NT2/D1 (cell line): ENCODE data around the gene SUSD5.

Source experiments
- DNase-seq: peaks from one replicate; pipeline ENCODE4 v3.0.0-alpha.2; 2011; ENCODE audit warnings: low read depth, low spot score
- H3K27me3 ChIP-seq: 2 replicates; pipeline ENCODE4 v1.6.0; 2011; ENCODE audit warnings: mild to moderate bottlenecking; ENCODE audit not compliant: insufficient read length, insufficient read depth
- H3K36me3 ChIP-seq: 2 replicates; pipeline ENCODE4 v1.6.1; 2011; ENCODE audit warnings: mild to moderate bottlenecking, low read length, mixed read lengths; ENCODE audit not compliant: insufficient read depth, insufficient read length
- H3K4me1 ChIP-seq: 2 replicates; pipeline ENCODE4 v1.5.1; 2011; ENCODE audit not compliant: insufficient read depth, insufficient read length
- H3K4me3 ChIP-seq: 2 replicates; pipeline ENCODE4 v1.5.1; 2011; ENCODE audit warnings: low read depth; ENCODE audit not compliant: insufficient read length
- H3K9ac ChIP-seq: 2 replicates; pipeline ENCODE4 v1.6.0; 2011; ENCODE audit warnings: low read depth; ENCODE audit not compliant: insufficient read length
- H3K9me3 ChIP-seq: 2 replicates; pipeline ENCODE4 v1.5.1; 2011; ENCODE audit warnings: mild to moderate bottlenecking, low read length; ENCODE audit not compliant: insufficient read depth
- SUZ12 ChIP-seq: IDR thresholded peaks from 2 replicates; pipeline ENCODE4 v1.6.1; 2011; ENCODE audit not compliant: insufficient read length, insufficient read depth; ENCODE audit errors: extremely low read depth
- YY1 ChIP-seq: IDR thresholded peaks from 2 replicates; pipeline ENCODE4 v1.6.1; 2011; ENCODE audit not compliant: insufficient read length, insufficient read depth
- ZNF274 ChIP-seq: IDR thresholded peaks from 2 replicates; pipeline ENCODE4 v1.6.1; 2011; ENCODE audit warnings: mild to moderate bottlenecking, low read depth, low read length

SUSD5 gene

GRCh38 chr3:33237439-33237838 lies 18.8 kb upstream of the SUSD5 start:
- Histone ChIP-seq H3K27me3 (no peaks in the 10 kb centered on the region), H3K4me1 (no peaks in the 10 kb centered on the region), H3K9me3 (no peaks in the 10 kb centered on the region), H3K9ac (no peak overlapping the region), H3K36me3 (no peaks in the 10 kb centered on the region), H3K4me3 (no peak overlapping the region)
- no peak for TF ChIP-seq ZNF274
- TF ChIP-seq YY1, result no peak
- no peak for TF ChIP-seq SUZ12
- DNase-seq, result no peak

GRCh38 chr3:33236005-33236404 lies 17.4 kb upstream of the SUSD5 start:
- DNase-seq, result no peak

GRCh38 chr3:33233884-33234283 lies 15.3 kb upstream of the SUSD5 start:
- H3K4me3 ChIP-seq, result no peak overlapping the region
- H3K9me3 ChIP-seq, result no peaks in the 10 kb centered on the region
- H3K4me1 ChIP-seq, result no peaks in the 10 kb centered on the region
- no peak overlapping the region for H3K9ac ChIP-seq
- TF ChIP-seq YY1 (no peak), SUZ12 (no peak), ZNF274 (no peak)
- H3K36me3 ChIP-seq, result no peaks in the 10 kb centered on the region
- H3K27me3 ChIP-seq, result no peaks in the 10 kb centered on the region
- no peak for DNase-seq

More at GRCh38 chr3:33236005-33236404, 17.4 kb upstream of the SUSD5 start:
- Histone ChIP-seq H3K27me3 (no peaks in the 10 kb centered on the region), H3K9ac (no peak overlapping the region), H3K4me1 (no peaks in the 10 kb centered on the region), H3K36me3 (no peaks in the 10 kb centered on the region), H3K4me3 (no peak overlapping the region), H3K9me3 (no peaks in the 10 kb centered on the region)
- TF ChIP-seq SUZ12, result no peak
- TF ChIP-seq ZNF274, result no peak
- no peak for TF ChIP-seq YY1

- Histone ChIP-seq H3K9ac (no peak overlapping the region), H3K9me3 (no peaks in the 10 kb centered on the region), H3K27me3 (no peaks in the 10 kb centered on the region), H3K4me3 (no peak overlapping the region), H3K36me3 (no peaks in the 10 kb centered on the region), H3K4me1 (no peaks in the 10 kb centered on the region)
- DNase-seq, result no peak
- TF ChIP-seq SUZ12, result no peak
Observed at GRCh38 chr3:33231756-33232465, 13.3 kb upstream of the SUSD5 start.

GRCh38 chr3:33229947-33230346 lies 11.3 kb upstream of the SUSD5 start:
- Histone ChIP-seq H3K27me3 (no peaks in the 10 kb centered on the region), H3K9me3 (no peaks in the 10 kb centered on the region), H3K4me3 (no peak overlapping the region), H3K9ac (no peak overlapping the region), H3K36me3 (no peaks in the 10 kb centered on the region), H3K4me1 (no peaks in the 10 kb centered on the region)
- TF ChIP-seq YY1, result no peak
- TF ChIP-seq SUZ12, result no peak
- TF ChIP-seq ZNF274, result no peak
- DNase-seq, result no peak

- Histone ChIP-seq H3K36me3 (no peaks in the 10 kb centered on the region), H3K9me3 (no peaks in the 10 kb centered on the region), H3K4me3 (no peak overlapping the region), H3K27me3 (no peaks in the 10 kb centered on the region), H3K4me1 (no peaks in the 10 kb centered on the region), H3K9ac (no peak overlapping the region)
- TF ChIP-seq YY1 (no peak), ZNF274 (no peak), SUZ12 (no peak)
- no peak for DNase-seq
Observed at GRCh38 chr3:33229066-33229465, 10.5 kb upstream of the SUSD5 start.

GRCh38 chr3:33221241-33221640 lies 2.6 kb upstream of the SUSD5 start:
- Histone ChIP-seq H3K9ac (no peak overlapping the region), H3K4me1 (no peaks in the 10 kb centered on the region), H3K27me3 (peaks cover 49% of the 10 kb centered on the region), H3K9me3 (no peaks in the 10 kb centered on the region), H3K4me3 (no peak overlapping the region), H3K36me3 (no peaks in the 10 kb centered on the region)
- no peak for TF ChIP-seq SUZ12
- no peak for TF ChIP-seq ZNF274
- no peak for TF ChIP-seq YY1
- no peak for DNase-seq
